Measurements from ENCODE around the gene TMEM121.

TMEM121 gene

DNA sequence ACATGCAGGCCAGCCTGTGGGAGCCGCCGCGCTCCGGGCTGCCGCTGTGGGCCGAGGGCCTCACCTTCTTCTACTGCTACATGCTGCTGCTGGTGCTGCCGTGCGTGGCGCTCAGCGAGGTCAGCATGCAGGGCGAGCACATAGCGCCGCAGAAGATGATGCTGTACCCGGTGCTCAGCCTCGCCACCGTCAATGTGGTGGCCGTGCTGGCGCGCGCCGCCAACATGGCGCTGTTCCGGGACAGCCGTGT lies 2.9 kb downstream of the TMEM121 start:
- TF ChIP-seq, protein P1, sequence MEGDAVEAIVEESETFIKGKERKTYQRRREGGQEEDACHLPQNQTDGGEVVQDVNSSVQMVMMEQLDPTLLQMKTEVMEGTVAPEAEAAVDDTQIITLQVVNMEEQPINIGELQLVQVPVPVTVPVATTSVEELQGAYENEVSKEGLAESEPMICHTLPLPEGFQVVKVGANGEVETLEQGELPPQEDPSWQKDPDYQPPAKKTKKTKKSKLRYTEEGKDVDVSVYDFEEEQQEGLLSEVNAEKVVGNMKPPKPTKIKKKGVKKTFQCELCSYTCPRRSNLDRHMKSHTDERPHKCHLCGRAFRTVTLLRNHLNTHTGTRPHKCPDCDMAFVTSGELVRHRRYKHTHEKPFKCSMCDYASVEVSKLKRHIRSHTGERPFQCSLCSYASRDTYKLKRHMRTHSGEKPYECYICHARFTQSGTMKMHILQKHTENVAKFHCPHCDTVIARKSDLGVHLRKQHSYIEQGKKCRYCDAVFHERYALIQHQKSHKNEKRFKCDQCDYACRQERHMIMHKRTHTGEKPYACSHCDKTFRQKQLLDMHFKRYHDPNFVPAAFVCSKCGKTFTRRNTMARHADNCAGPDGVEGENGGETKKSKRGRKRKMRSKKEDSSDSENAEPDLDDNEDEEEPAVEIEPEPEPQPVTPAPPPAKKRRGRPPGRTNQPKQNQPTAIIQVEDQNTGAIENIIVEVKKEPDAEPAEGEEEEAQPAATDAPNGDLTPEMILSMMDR (conservative IDR thresholded peaks at IDR 0.05; ENCODE audit: control insufficient read depth, insufficient read depth, low read depth, low read length), result no peak
- H3K4me3 ChIP-seq (ENCODE audit: control insufficient read depth, low read depth, low read length), result no peak overlapping the region

DNA sequence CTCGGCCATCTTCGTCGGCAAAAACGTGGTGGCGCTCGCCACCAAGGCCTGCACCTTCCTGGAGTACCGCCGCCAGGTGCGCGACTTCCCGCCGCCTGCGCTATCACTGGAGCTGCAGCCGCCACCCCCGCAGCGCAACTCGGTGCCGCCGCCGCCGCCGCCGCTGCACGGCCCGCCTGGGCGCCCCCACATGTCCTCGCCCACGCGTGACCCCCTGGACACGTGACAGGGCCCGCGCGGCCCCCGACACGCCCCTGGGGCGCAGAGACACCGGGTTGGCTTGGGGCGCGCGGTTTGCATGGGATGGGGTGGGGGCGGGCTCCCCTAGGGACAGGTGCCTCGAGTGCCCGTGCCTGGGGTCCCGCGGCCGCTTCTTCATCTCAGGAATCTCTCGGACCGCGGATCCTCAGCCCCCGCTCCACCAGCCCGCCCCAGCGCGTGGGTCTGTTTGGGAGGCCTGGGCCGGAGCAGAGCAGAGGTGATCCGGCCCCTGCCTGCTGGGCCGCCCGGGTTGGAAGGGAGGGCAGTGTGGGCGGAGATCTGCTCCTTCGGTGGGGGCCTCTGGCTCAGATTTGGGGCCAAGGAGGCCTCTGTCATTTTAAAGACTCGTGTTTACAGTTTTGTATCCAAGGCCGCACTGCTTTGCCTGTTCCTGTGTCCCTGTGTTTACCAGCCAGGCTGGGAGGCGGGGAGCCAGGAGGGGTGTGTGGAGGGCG lies 3.3 kb downstream of the TMEM121 start:
- TF ChIP-seq, protein P1 (conservative IDR thresholded peaks at IDR 0.05; ENCODE audit: control insufficient read depth, insufficient read depth, low read depth, low read length), result no peak
- no peak overlapping the region for H3K4me3 ChIP-seq (ENCODE audit: control insufficient read depth, low read depth, low read length)
- no peak for DNase-seq (ENCODE audit: low read depth)

More for the DNA sequence above, 2.9 kb downstream of the TMEM121 start:
- no peak for DNase-seq (ENCODE audit: low read depth)

DNA sequence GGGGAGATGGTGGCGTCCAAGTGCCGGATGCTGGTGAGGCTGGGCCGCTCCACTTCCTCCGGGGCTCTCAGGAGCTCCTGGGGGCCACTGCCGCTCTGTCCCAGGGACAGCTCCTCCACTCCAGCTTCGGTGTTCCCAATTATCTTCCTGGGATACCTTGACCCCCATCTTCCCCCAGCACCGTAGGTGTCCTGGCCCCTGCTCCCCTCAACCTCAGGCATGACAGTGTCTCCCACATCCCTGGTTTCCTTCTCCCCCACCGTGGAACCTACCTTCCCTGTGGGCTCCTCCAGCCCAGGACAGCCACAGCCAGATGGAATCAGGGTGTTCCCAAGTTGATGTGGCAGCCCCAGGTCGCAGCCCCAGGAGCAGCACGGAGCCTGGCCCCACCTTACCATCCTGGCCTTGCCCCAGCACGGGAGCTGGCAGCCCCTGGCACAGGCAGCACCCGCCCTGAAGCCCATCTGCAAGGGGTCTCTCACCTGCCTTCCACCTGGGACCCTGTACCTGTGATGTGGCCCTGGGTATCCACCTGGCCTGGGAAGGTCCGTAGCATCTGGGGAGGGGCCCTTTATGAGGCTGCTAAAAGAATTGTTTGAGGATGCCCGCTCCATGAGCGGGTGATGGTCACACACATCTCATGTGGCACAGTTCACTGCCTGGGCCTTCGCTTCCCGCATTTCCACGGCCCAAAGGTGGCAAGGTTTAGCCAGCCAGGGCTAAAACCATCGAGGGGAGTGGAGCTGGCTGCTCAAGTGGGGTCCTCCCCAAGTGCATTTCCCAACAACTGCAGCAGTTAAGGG lies 4.1 kb downstream of the TMEM121 start:
- TF ChIP-seq, protein P1 (conservative IDR thresholded peaks at IDR 0.05; ENCODE audit: control insufficient read depth, insufficient read depth, low read depth, low read length), result no peak
- no peak overlapping the region for H3K4me3 ChIP-seq (ENCODE audit: control insufficient read depth, low read depth, low read length)
- no peak for DNase-seq (ENCODE audit: low read depth)

DNA sequence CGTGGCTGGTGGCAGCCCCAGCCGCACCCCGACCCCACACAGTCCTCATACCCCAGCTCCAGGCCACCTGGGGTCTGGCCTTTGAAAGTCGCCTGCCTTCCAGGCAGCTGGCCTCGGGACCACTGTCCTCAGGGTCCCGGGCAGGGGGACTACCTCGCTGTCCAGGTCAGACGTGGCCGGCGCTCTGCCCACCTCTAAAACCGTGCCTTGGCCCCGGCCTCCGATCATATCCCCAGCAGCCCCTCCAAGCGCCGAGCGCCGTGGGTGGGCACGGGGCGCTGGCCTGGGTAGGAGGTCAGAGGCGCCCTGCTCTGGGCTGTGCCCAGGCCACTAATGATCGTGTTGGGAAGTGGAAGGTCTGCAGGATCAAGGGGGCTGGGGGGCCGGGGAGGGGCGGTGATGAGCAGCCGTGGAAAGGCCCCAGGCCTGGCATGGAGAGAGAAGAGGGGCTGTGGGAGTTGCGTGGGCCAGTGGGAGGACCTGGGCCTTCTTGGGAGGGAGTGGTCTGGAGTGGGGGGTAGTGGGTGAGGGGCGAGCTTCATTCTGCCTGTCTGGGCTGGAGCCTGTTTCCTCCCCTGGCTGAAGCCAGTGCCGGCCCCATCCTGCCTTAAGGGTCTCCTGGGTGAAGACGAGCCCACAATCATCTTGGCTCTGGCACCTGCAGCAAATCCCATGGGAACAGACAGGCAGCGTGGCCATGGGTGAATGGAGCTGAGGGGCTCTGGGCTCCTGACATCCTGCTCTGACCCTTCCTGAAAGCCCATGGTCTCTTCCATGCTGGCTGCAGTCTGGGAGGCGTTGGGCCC lies 4.9 kb downstream of the TMEM121 start:
- DNase-seq (ENCODE audit: low read depth), result no peak

DNA sequence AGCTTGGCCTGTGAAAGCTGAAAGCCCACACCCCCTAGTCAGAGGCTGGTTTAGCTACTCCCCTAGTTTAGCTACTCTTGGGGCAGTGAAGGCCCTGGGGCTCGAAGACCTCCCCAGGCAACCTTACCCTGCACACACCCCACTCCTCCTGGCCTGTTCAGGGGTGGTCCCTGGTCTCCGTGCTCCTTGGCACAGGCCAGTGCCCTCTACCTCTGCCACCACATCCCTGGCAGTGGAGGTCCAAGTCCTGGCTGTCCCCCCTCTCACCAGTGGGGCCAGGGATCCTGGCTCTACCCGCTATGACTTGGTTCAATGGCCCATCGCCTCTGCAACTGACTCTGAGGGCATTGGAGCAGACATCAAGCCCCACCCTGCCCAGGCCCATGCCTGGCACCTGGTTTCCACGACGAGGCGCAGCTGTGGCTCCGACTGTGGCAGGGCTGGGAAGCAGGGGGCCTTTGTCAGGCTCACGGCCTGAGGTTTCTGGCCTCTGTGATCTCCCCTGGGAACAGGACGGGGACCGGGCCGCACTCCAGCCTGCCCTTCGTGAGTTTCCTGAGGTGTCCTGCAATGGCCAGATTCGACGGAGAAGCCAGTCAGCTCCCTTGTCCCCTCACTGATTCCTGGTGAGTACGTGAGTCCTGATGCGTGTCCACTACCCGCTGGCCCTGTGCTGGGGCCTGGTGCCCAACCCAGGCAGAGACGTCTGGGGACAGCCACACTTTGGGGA lies 5.7 kb downstream of the TMEM121 start:
- no peak for DNase-seq (ENCODE audit: low read depth)
- TF ChIP-seq, protein P1 (conservative IDR thresholded peaks at IDR 0.05; ENCODE audit: control insufficient read depth, insufficient read depth, low read depth, low read length), result no peak
- no peak overlapping the region for H3K4me3 ChIP-seq (ENCODE audit: control insufficient read depth, low read depth, low read length)

More for the DNA sequence above, 4.9 kb downstream of the TMEM121 start:
- H3K4me3 ChIP-seq (ENCODE audit: control insufficient read depth, low read depth, low read length), result no peak overlapping the region
- TF ChIP-seq, protein P1 (conservative IDR thresholded peaks at IDR 0.05; ENCODE audit: control insufficient read depth, insufficient read depth, low read depth, low read length), result no peak

DNA sequence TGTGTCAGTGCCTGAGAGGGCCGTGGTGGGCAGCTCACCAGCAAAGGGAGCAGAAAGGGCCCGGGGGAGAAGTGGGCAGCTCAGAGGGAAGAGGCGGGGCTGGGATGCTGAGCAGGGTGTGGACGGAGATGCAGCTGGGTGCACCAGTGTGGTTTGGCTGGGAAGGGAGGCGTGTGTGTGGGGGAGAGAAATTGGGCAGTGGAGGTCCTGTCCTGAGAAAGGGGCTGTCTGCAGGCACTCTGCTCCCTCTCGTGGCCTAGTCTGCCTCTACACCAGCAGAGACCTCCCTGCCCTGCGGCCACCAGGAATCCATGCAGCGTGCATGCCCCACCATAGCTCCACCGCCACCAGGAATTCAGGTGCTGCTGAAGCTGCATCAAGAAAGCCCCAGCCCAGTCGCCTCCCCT lies 6.4 kb downstream of the TMEM121 start:
- peak; percentile 22 for DNase-seq (ENCODE audit: low read depth)
- no peak overlapping the region for H3K4me3 ChIP-seq (ENCODE audit: control insufficient read depth, low read depth, low read length)
- TF ChIP-seq, protein P1 (conservative IDR thresholded peaks at IDR 0.05; ENCODE audit: control insufficient read depth, insufficient read depth, low read depth, low read length), result peak; percentile 38
